GM18526 (cell line): ENCODE data around the gene KDELR1.

ENCODE experiments used
- POLR2A ChIP-seq: IDR thresholded peaks from 3 replicates; pipeline ENCODE4 v1.6.1; 2011; ENCODE audit not compliant: insufficient read length; ENCODE audit errors: extremely low read depth

KDELR1 gene

DNA sequence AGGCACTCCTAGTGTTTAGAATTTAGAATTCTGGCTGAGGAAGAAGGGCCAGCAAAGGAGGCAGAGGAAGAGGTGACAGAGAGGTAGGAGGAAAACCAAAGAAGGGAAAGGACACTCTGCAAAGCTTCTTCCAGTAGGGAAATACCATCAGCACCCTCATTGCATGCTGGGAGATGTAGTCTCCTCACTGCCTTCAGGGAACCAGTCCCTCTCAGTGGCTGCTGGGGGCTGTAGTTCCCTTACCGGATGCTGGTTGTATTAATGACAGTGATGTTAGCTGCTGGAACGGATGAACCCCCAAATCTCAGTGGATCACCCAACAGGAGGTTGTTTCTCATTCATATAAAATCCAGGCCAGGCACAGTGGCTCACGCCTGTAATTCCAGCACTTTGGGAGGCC, 12.3 kb upstream of the KDELR1 start:
- no peak for TF ChIP-seq POLR2A

DNA sequence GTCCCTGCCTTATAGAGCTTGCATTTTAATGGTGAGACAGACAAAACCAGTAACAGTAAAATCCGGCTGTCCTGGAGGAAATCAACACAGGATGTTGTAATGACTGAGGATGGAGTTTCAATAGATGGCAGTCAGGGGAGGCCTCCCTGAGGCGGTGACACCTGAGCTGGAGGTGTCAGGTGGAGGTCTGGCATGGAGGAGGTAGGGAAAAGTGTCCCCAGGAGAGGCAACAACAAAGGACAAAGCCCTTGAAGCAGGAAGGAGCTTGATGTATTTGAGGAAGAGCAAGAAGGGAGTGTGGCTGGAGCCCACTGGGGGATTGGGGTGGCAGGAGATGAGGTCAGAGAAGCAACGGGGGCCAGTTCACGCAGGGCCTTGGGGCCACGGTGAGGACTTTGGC, 9.9 kb upstream of the KDELR1 start:
- no peak for TF ChIP-seq POLR2A

DNA sequence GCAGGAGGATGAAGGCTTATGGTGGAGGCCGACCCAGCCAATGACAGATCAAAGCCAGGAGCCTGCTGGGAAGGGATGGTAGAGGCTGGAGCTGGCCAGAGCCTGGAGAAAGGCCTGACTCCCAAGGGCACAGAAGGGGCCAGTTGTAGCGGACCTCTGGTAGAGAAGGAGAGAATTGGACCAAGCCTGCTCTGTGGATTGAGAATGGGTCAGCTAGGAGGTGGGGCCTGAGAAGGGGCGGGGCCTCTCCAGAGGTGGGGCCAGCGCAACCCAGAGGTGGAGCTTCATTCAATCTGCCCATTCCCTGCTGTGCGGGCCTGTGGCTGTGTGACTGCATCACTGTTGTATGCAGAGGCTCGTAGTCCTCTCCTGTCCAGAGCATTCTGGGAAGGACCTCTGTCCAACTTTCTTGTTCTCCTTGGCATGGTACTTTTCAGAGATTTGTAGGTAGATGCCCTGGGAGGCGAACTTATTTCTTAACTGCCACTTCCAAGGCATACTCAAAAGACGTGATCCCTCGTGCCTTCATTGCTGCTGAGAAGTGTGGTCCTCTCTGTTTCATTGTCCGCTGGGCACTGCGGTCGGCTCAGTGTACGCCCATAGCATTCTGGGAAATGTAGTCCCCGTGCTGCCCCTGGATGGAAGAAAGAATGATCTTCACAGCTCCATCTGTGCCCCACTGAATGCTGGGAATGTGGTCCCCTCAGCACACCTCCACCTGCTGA, 8.8 kb upstream of the KDELR1 start:
- TF ChIP-seq POLR2A: no peak

DNA sequence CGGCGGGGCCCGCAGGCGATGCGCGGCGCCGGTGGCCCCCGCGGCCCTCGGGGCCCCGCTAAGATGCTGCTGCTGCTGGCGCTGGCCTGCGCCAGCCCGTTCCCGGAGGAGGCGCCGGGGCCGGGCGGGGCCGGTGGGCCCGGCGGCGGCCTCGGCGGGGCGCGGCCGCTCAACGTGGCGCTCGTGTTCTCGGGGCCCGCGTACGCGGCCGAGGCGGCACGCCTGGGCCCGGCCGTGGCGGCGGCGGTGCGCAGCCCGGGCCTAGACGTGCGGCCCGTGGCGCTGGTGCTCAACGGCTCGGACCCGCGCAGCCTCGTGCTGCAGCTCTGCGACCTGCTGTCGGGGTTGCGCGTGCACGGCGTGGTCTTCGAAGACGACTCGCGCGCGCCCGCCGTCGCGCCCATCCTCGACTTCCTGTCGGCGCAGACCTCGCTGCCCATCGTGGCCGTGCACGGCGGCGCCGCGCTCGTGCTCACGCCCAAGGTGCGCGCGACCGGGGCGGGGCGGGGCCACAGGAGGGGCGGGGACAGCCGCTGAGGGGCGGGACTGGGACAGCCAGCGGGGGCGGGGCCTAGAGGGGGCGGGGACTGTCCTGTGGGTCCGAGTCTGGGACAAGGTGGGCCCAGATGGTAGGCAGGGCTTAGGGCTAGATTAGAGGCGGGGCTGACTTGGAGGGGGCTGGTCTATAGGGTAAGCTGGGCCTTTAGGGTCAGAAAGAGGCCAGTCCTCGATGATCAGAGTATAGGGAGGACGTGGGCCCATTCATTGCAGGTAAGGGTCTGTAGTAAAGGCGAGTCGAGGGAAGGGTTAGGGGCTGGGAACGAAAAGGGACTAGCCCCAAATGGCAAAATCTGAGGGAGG, 7.3 kb upstream of the KDELR1 start:
- peak; percentile 62 for TF ChIP-seq POLR2A

DNA sequence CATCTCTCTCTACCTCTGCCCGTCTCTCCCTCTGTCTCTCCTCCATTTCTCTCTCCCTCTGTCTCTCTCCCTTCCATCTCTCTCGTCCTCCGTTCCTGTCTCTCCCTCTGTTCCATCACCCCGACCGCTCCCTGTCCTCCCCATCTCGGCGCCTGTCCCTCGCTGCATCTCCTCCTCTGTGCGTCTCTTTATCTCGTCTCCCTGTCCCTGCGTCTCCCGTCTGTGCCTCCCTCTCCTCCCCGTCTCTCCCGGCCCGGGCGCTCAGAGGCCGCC, 6.7 kb upstream of the KDELR1 start:
- TF ChIP-seq POLR2A: no peak

DNA sequence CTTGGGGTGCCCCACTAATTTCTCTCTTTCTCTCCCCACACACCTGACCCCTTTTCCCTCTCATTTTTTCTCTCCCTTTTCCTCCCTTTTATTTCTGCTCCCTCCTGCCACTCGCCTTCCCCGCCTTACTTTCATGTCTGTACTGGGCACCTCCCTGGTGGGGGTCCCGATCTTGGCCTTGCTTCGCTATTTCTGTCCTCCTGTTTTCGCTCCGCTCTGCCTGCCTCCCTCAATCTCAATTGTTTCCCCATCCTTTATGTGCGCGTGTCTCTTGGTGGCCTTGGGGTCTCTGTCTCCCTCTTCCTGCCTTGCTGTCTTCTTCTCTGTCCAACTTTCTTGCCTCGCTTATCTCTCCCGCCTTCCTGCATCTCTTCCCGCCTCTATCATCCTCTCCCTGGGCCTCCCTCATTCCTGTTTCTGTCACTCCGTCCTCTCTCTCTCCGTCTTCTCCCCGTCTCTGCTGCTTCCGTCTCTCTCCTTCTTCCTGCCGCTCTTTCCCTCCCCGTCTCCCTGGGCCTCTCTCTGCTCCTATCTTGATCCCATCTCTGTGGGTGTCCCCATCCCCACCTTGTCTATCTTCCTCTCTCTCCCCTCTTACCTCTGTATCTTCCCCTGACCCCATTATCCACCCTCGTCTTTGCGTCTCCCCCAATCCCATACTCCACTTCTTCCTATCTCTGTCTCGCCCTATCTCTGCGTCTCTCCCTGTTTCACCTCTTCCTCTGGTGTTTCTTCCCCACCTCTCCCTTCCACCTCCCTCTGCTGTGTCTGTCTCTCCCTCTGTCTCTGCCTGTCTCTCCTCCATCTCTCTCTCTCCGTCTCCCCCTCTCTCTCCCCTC, 6.1 kb upstream of the KDELR1 start:
- no peak for TF ChIP-seq POLR2A

DNA sequence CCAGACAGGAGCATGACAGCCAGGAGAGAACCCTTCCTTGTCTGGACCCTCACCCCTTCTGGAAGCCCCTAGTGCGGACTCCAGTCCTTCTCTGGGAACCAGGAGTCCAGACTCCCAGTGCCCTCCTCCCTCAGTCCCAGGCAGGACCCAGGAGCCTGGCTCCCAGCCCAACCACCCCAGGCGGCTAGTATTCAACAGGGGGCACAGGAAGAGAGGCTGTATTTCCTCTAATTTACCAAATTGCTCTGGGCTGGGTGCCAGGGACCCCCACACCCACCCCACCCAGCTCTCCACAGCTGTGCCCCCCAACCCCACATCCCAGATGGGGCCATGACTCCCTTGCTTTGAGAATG, 5.4 kb upstream of the KDELR1 start:
- no peak for TF ChIP-seq POLR2A

DNA sequence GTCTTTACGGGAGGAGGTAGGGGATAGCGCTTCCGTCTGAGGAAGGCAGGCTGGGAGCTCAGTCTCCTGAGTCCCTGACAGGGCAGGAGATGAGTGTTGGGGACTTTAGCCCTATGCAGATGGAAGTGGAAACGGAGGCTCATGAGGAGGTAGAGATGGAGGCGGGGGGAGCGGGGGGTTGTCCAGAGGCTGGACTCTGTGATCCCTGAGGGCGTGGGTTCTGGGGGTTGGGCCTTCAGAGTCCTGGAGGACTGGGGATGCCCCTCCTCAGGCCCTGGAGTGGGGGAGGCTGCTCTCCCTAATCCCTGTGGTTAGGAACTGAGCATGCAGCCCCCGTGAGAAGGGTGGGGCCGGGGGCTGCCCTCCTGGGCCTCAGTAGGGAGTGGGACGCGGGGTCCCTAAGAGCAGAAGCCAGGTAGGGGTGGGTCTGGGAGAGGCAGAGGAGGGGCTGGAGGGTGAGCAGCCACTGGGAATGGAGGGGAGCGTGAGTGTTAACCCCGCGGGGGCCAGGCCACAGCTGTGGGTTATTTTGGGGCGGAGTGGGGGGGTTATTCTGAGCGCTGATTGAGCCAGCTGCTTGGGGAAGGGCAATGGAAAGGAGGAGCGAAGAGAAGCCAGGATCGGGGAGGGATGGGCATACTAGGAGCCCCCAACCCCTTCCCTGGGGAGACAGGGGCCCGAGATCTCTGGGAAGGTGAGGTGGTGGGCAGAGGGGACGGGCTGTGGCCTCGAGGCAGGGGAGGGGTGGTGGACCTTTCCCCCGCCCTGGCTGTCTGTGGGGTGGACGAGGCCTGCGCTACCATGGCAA, 4.9 kb upstream of the KDELR1 start:
- TF ChIP-seq POLR2A: no peak

DNA sequence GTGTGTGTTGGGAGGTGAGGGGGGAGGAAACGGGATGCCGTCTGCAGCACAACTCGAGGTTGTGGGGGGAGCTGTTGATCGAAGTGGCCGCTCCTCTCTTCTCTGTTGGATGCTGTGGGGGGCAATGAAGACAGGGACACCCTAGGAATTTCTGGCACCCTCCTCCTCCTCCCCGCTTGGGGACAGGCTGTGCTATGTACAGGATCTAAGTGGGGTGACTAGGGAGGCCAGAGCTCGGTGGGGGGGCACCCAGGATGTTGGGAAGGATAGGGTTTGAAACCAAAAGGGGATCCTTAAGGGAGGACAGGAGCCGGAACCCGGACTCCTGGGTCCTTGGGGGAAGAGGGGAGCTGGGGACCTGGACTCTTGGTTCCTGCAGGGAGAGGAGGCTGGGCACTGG, 4.1 kb upstream of the KDELR1 start:
- no peak for TF ChIP-seq POLR2A

DNA sequence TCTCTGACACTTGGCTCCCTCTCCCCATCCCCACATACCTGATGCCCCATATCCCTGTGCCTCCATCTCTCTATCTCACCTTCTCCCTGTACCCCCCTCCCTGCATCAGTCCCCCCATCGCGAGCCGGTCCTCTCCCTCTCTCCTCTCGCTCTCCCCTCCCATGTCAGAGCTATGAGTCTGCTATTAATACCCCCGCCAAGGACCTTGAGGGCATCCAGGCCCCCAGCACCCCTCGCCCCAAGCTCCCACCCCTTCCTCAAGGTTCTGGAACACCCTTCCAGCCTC, 3.8 kb upstream of the KDELR1 start:
- TF ChIP-seq POLR2A: no peak

DNA sequence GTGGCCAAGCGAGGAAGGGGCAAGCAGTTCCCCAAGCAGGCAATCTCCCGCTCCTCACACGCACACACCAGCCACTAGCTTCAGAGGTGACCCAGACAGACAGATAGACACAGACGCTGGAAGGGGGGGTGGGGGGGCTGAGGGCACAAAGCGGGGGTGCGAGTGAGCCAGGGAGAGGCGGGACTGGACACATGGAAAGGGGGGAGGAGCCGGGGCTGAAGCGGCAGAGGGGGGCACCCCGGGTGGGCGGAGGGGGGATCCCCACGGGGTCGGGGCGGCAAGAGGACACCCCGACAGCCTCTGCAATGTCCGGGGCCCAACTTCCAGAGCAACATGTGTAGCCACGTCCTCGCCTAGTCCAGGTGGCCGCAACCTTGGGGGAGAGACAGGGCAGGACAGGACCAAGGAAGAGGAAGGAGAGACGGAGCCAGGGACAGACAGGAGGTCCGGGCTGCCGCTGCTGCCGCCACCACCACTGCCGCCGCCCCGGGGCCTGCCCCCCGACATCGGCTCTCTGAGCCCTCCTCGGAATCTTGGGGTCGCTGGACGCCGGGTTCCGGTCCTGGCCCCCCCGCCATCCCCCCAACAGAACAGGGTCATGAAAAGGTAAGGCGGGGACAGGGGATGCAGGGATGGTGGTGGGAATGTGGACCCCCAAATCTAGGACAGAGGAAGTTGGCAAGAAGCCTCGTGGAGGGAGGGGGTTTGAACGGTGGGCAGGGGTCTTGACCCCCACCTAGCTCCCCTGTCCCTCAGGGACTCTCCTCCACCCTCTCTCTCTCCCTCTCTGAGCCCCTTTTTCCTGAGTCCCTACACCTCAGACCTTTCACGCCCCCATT, 3.2 kb upstream of the KDELR1 start:
- TF ChIP-seq POLR2A: no peak

DNA sequence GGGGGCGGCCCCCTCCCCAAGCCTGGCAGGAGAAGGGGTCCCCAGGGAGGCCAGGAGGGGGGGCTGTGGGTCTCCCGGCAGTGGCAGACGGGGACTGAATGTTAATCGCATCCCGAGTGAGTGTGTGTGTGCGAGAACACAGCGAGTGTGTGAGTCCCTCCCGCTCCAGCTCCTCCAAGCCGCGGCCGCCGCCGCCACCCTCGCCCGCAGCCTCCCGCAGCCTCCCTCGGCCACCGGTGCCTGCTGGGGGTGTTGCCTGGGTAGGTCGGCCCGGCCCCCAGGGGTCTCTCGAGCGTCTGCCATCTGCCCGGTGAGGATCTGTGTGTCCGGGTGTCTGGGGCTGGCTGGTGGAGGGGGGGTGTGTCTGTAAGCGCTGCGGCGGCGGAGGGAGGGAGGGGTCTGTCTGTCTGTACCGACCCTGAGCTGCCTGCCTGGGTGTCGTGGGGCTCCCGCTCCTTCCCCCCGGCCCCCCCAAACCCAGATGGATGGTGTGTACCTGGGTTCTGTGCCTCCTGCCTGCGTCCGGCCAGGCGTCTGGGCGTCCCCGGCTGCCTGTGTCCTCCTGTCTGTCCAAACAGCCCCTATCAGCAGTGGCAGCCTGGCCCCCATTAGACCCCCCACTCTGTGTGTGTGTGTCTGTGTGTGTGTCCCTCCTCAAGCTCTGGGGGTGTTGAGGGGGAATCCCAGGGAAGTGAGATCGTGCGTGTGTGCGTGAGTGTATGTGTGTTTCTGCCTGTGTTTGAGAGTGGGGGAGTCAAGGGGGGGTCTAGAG, 2.4 kb upstream of the KDELR1 start, which contains the start of gene GRIN2D:
TSS of gene GRIN2D (plus strand) at position 110 of the 772 bp plus-strand sequence. CDS start 4,725 bp downstream, outside the sequence.
- TF ChIP-seq POLR2A: no peak

DNA sequence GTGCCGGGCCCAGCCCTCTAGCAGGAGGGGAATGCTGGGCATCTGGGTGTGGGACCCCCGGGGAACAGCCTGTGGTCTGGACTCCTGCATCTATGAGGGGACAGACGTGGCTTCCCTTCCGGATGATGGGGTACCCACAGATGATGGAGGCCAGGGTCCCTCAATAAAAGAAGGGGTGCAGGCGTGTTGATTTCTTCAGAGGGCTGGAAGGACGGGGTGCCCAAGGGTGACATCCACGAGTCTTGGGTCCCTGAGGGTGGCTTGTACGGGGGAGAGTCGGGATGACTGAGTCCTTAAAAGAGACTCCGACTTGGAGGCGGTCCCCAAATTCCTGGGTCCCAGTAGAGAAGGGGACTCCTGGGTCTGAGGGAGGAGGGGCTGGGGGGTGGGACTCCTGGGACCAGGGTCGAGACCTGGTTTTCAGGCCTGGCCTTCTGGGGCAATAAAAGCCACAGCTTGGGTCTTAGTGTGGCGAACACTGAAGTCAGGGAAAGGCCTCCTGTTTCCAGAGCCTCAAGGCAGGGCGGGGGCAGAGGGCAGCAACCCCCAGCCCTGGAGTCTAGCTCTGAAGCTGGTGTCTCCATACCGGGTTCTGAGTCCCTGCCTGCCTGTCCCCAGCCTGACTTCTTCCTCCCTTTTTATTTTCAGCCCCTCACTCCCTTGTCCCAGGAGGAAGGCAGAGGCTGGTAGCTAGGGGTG, 1.7 kb upstream of the KDELR1 start:
- no peak for TF ChIP-seq POLR2A
